Left ventricle myocardium inferior (tissue), 1 donor: ENCODE measurements around the gene ENTPD7. TPM values are rescaled to one million over a fixed set of nuclear protein-coding genes. Genes with fewer than 3 reads are reported as not detected.
A peak's percentile ranks its signal among the peaks of the same experiment; 100 is the strongest.

ENCODE experiments used
- DNase-seq: peaks from one replicate; pipeline ENCODE4 v3.0.0-alpha.2; 2020
- H3K27ac ChIP-seq: fragments of 200-600 bp; replicated peaks from 2 replicates; pipeline ENCODE4 v1.8.0; 2021
- H3K27me3 ChIP-seq: fragments of 200-600 bp; 2 replicates; pipeline ENCODE4 v1.8.0; 2021; ENCODE audit warnings: low read depth
- H3K36me3 ChIP-seq: fragments of 200-600 bp; 2 replicates; pipeline ENCODE4 v1.8.0; 2021
- H3K4me1 ChIP-seq: fragments of 200-600 bp; 2 replicates; pipeline ENCODE4 v1.8.0; 2021
- H3K4me3 ChIP-seq: fragments of 200-600 bp; 2 replicates; pipeline ENCODE4 v1.8.0; 2021; ENCODE audit warnings: mild to moderate bottlenecking, moderate library complexity
- H3K9me3 ChIP-seq: fragments of 200-600 bp; replicated peaks from 2 replicates; pipeline ENCODE4 v1.8.0; 2021
- CTCF ChIP-seq: fragments of 200-600 bp; IDR thresholded peaks from 2 replicates; pipeline ENCODE4 v1.8.0; 2021; ENCODE audit warnings: antibody characterized with exemption, mild to moderate bottlenecking, borderline replicate concordance
- intact Hi-C: fragments of 100-400 bp; cut with micrococcal nuclease; formaldehyde crosslinking; loops from one replicate; pipeline ENCODE4 v1.11.0; 2022
- total RNA-seq: library from RNA; stranded (reverse); fragmentation: NEBNext Ultra II Directional; extraction: Animal tissue kit (Norgen Biotek cat#: 25700); gene quantifications from one replicate; pipeline ENCODE4 v1.2.1, GENCODE V29; 2021
- donor health status: DM: no; HTN: yes; CAD: no; lungs with severe emphysema.

The ENTPD7 gene
- total RNA-seq, 1 donor from 2014 or later: 2.9 TPM

- no peaks in the 10 kb centered on the region for H3K4me1 ChIP-seq
- intact Hi-C loops: no loop called here
- TF ChIP-seq CTCF: no peak
- H3K27ac ChIP-seq: no peak overlapping the region
- H3K4me3 ChIP-seq: no peak overlapping the region
- no peaks in the 10 kb centered on the region for H3K27me3 ChIP-seq
- H3K36me3 ChIP-seq: no peaks in the 10 kb centered on the region
- H3K9me3 ChIP-seq: no peaks in the 10 kb centered on the region
- DNase-seq: no peak
These were observed 6.4 kb upstream of the ENTPD7 start for GRCh38 chr10:99652800-99653390.

- peaks cover 10% of the 10 kb centered on the region for H3K4me1 ChIP-seq
- no peaks in the 10 kb centered on the region for H3K36me3 ChIP-seq
- no peak for DNase-seq
- H3K27ac ChIP-seq: no peak overlapping the region
- H3K27me3 ChIP-seq: no peaks in the 10 kb centered on the region
- intact Hi-C loops: no loop called here
- no peak for TF ChIP-seq CTCF
- H3K9me3 ChIP-seq: no peaks in the 10 kb centered on the region
- no peak overlapping the region for H3K4me3 ChIP-seq
These were observed 4.7 kb upstream of the ENTPD7 start for GRCh38 chr10:99654390-99655175.

- H3K4me1 ChIP-seq: peaks cover 26% of the 10 kb centered on the region
- no peak for TF ChIP-seq CTCF
- intact Hi-C loops: no loop called here
- H3K27me3 ChIP-seq: no peaks in the 10 kb centered on the region
- no peak overlapping the region for H3K27ac ChIP-seq
- no peaks in the 10 kb centered on the region for H3K9me3 ChIP-seq
- H3K4me3 ChIP-seq: no peak overlapping the region
- no peaks in the 10 kb centered on the region for H3K36me3 ChIP-seq
- no peak for DNase-seq
These were observed 2.9 kb upstream of the ENTPD7 start for GRCh38 chr10:99656199-99657064.

GRCh38 chr10:99658622-99659030, 683 bp upstream of the ENTPD7 start:
- Histone ChIP-seq H3K27ac (no peak overlapping the region), H3K27me3 (no peaks in the 10 kb centered on the region), H3K4me1 (peaks cover 30% of the 10 kb centered on the region), H3K4me3 (peak overlapping the region; percentile 78), H3K9me3 (no peaks in the 10 kb centered on the region), H3K36me3 (no peaks in the 10 kb centered on the region)
- DNase-seq: peak; percentile 31
- intact Hi-C loops: no loop called here
- TF ChIP-seq CTCF: no peak

GRCh38 chr10:99659868-99660366, 608 bp downstream of the ENTPD7 start:
- no peak for TF ChIP-seq CTCF
- no peaks in the 10 kb centered on the region for H3K9me3 ChIP-seq
- intact Hi-C loops: no loop called here
- no peak for DNase-seq
- H3K36me3 ChIP-seq: no peaks in the 10 kb centered on the region
- H3K27me3 ChIP-seq: no peaks in the 10 kb centered on the region
- peak overlapping the region; percentile 49 for H3K27ac ChIP-seq
- H3K4me1 ChIP-seq: peaks cover 30% of the 10 kb centered on the region
- peak overlapping the region; percentile 78 for H3K4me3 ChIP-seq
